HFFc6 (cell line): ENCODE results near the gene OR2G3. TPM values are rescaled to one million over a fixed set of nuclear protein-coding genes. Genes with fewer than 3 reads are reported as not detected.

Experiments
- DNase-seq: peaks from one replicate; pipeline ENCODE4 v3.0.0-alpha.2; 2018
- H3K27ac Mint-ChIP-seq: 2 replicates; pipeline ENCODE4 v1.8.0; 2020; ENCODE audit warnings: mild to moderate bottlenecking, mixed read lengths
- H3K27me3 Mint-ChIP-seq: 2 replicates; pipeline ENCODE4 v1.8.0; 2021; ENCODE audit warnings: mild to moderate bottlenecking, moderate library complexity, mixed read lengths; ENCODE audit not compliant: insufficient read depth
- H3K36me3 Mint-ChIP-seq: 2 replicates; pipeline ENCODE4 v1.8.0; 2021; ENCODE audit warnings: low read depth, mixed read lengths
- H3K4me1 Mint-ChIP-seq: 2 replicates; pipeline ENCODE4 v1.8.0; 2020; ENCODE audit warnings: low read depth, mixed read lengths
- H3K4me3 Mint-ChIP-seq: 2 replicates; pipeline ENCODE4 v1.8.0; 2020; ENCODE audit warnings: mild to moderate bottlenecking, moderate library complexity, mixed read lengths
- H3K9me3 Mint-ChIP-seq: 2 replicates; pipeline ENCODE4 v1.8.0; 2020; ENCODE audit warnings: mild to moderate bottlenecking, mixed read lengths
- total RNA-seq, 6 experiments: library from RNA; stranded (reverse); fragmentation: NEBNext Ultra II Directional; extraction: Animal tissue kit (Norgen Biotek cat#: 25700); gene quantifications; 2 replicates in 1 of 6; 3 replicates in 5 of 6; pipeline ENCODE4 v1.2.3, GENCODE V29; 2021
- TF ChIP-seq, protein P1 (sequence below): fragments of 200-600 bp; sonication (generic); IDR thresholded peaks from 2 replicates; pipeline ENCODE4 v1.5.0; 2021; ENCODE audit warnings: antibody characterized with exemption, mild to moderate bottlenecking

OR2G3 gene
- total RNA-seq, 6 experiments from 2014 or later, result not detected

DNA sequence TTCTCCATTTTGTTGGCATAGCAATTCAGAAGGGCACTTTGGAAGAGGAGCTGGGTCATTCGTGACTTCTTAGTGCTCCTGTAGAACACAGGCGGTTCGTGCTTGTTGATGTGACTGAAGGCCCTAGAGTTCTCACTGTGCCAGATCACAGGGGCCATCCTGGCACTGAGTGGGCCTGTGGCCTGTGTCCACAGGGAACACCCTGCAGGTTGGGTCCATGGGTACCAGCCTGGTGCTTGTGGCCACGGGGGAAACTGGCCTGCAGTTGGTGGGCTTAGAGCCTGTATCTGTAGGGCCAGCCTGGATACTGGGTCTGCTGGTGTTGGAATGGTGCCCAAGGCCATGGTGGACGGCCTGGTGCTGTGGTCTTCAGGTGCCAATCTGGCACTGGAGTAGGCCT, 9.2 kb downstream of the OR2G3 start:
- H3K27ac Mint-ChIP-seq, result no peak overlapping the region
- no peak overlapping the region for H3K4me3 Mint-ChIP-seq
- no peaks in the 10 kb centered on the region for H3K4me1 Mint-ChIP-seq
- DNase-seq, result no peak
- peaks cover 24% of the 10 kb centered on the region for H3K9me3 Mint-ChIP-seq
- TF ChIP-seq, protein P1, sequence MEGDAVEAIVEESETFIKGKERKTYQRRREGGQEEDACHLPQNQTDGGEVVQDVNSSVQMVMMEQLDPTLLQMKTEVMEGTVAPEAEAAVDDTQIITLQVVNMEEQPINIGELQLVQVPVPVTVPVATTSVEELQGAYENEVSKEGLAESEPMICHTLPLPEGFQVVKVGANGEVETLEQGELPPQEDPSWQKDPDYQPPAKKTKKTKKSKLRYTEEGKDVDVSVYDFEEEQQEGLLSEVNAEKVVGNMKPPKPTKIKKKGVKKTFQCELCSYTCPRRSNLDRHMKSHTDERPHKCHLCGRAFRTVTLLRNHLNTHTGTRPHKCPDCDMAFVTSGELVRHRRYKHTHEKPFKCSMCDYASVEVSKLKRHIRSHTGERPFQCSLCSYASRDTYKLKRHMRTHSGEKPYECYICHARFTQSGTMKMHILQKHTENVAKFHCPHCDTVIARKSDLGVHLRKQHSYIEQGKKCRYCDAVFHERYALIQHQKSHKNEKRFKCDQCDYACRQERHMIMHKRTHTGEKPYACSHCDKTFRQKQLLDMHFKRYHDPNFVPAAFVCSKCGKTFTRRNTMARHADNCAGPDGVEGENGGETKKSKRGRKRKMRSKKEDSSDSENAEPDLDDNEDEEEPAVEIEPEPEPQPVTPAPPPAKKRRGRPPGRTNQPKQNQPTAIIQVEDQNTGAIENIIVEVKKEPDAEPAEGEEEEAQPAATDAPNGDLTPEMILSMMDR, result no peak
- H3K36me3 Mint-ChIP-seq, result no peaks in the 10 kb centered on the region
- H3K27me3 Mint-ChIP-seq, result peaks cover 2% of the 10 kb centered on the region; the same call in 1 of the 2 replicates

DNA sequence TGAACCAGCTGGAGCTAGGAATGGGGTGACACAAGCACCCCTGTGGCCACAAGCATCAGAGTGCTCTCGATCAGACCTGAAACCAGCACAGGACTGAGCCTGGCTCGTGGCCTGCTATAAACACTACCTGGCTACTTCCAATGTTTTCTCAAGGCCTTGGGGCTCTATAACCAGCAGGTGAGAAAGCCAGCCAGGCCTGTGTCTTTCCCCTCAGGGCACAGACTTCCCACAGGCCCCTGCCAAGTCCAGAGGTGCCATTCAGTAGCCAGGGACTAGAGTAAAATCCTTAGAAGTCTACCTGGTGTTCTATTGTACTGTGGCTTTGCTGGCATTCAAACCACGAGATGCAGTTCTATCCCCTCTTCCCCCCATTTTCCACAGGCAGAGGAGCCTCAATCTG, 22.6 kb downstream of the OR2G3 start:
- no peak overlapping the region for H3K4me3 Mint-ChIP-seq
- H3K27me3 Mint-ChIP-seq, result no peaks in the 10 kb centered on the region; the same call in 1 of the 2 replicates
- H3K36me3 Mint-ChIP-seq, result no peaks in the 10 kb centered on the region
- no peaks in the 10 kb centered on the region for H3K4me1 Mint-ChIP-seq
- peaks cover 16% of the 10 kb centered on the region; the same call in 1 of the 2 replicates for H3K9me3 Mint-ChIP-seq
- DNase-seq, result no peak
- TF ChIP-seq, protein P1, result no peak
- H3K27ac Mint-ChIP-seq, result no peak overlapping the region

DNA sequence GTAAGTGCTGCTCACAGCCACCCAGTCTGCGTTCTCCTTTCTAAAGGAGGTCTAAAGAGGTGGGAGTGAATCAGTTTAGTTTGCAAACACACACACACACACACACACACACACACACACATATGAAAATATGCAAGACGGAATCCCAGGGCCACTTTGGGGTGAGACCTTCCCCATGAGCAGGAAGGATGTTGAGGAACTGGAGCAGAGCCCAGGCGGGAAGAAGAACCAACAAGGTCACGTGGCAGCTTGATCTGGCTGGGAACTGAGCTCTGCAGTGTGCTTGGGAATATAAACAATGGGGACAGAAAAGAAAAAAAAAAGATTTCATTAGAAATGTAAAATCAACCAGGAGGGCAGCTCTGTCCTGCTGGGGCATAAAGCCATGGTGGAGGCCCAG, 32.6 kb downstream of the OR2G3 start:
- no peak overlapping the region for H3K27ac Mint-ChIP-seq
- H3K9me3 Mint-ChIP-seq, result peaks cover 37% of the 10 kb centered on the region
- DNase-seq, result no peak
- TF ChIP-seq, protein P1, result no peak
- peaks cover 9% of the 10 kb centered on the region; the same call in 1 of the 2 replicates for H3K36me3 Mint-ChIP-seq
- peaks cover 12% of the 10 kb centered on the region; the same call in 1 of the 2 replicates for H3K4me1 Mint-ChIP-seq
- no peak overlapping the region for H3K4me3 Mint-ChIP-seq
- no peaks in the 10 kb centered on the region; the same call in 1 of the 2 replicates for H3K27me3 Mint-ChIP-seq

DNA sequence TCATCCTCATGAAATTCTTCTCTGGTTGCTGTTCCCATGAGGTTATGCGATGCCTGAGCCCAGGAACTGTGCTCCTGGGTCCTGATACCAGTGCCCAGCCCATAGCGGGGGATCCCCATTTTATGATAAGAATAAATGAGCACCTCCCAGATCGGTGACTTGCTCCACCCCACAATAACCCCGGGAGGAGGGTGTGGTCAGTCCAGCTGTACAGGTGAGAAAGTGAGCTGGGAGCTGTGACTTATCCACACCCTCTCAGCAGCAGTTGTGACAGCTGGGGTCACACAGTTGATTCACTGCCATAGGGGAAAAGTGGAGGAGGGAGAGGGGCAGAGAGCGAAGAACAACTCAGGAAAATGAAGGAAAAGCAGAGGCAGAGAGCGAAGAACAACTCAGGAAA, 33.4 kb downstream of the OR2G3 start:
- no peak overlapping the region for H3K27ac Mint-ChIP-seq
- no peak for DNase-seq
- H3K4me3 Mint-ChIP-seq, result no peak overlapping the region
- peaks cover 44% of the 10 kb centered on the region for H3K9me3 Mint-ChIP-seq
- peaks cover 12% of the 10 kb centered on the region; the same call in 1 of the 2 replicates for H3K4me1 Mint-ChIP-seq
- TF ChIP-seq, protein P1, result no peak
- H3K27me3 Mint-ChIP-seq, result no peaks in the 10 kb centered on the region; the same call in none of the 2 replicates
- H3K36me3 Mint-ChIP-seq, result peaks cover 9% of the 10 kb centered on the region; the same call in 1 of the 2 replicates

DNA sequence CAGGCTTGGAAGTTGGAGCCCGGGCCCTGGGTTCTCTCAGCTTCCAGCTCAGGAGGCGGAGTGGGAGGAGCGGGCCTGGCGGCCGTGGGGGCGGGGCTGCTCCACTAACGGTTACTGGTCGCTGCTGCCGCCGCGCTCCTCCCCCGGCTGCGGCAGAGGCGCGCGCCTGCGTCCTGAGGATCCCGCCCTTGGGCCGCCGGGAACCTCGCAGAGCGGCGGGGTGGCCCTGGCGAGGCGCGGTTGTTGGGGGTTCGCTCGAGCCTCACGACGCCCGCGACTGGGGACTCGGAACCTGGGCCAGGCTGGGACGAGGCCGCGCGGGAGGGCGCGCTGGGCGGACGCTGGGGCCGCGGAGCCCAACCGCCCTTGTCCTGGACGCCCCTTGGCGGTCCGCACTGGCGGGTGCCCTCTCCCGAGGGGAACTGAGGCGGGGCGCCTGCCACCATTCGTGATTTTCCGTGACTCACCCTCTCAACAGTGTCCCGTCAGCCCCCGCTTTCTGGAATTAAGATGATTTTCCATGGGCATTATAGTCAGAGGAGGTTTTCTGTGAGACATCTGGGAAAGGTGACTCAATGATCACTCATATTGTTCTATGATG, 34.1 kb downstream of the OR2G3 start:
- Mint-ChIP-seq H3K36me3 (peaks cover 9% of the 10 kb centered on the region; the same call in 1 of the 2 replicates), H3K4me3 (no peak overlapping the region), H3K4me1 (peaks cover 12% of the 10 kb centered on the region; the same call in 1 of the 2 replicates), H3K9me3 (peaks cover 43% of the 10 kb centered on the region), H3K27me3 (no peaks in the 10 kb centered on the region; the same call in none of the 2 replicates), H3K27ac (no peak overlapping the region)
- TF ChIP-seq, protein P1, result no peak
- no peak for DNase-seq
